OCI-LY1 (cell line): ENCODE data around the gene ZNF559.
"Not testable (repeated sequence)": the region's sequence is repeated elsewhere in the genome, so short reads cannot be mapped to it uniquely, and the experiment has no call there.

Experiments used
- H2AFZ ChIP-seq: fragments of 200-600 bp; sonication (generic), shearing (Covaris generic); 2 replicates; pipeline ENCODE4 v1.6.0; 2014; ENCODE audit warnings: antibody characterized with exemption, mild to moderate bottlenecking, low read length
- H3F3A ChIP-seq: fragments of 200-600 bp; sonication (generic), shearing (Covaris generic); 2 replicates; pipeline ENCODE4 v1.6.0; 2014; ENCODE audit warnings: mild to moderate bottlenecking, antibody characterized with exemption, low read length, moderate library complexity; ENCODE audit not compliant: insufficient read depth
- H3K27ac ChIP-seq: fragments of 200-600 bp; sonication (generic); 2 replicates; pipeline ENCODE4 v1.5.1; 2014; ENCODE audit warnings: low read length, mixed run types, mild to moderate bottlenecking, low read depth; ENCODE audit not compliant: poor library complexity, severe bottlenecking
- H3K27me3 ChIP-seq: fragments of 200-600 bp; sonication (generic); 2 replicates; pipeline ENCODE4 v1.6.0; 2014; ENCODE audit warnings: antibody characterized with exemption, mild to moderate bottlenecking, low read length, moderate library complexity; ENCODE audit not compliant: insufficient read depth
- H3K36me3 ChIP-seq: fragments of 200-600 bp; sonication (generic); 2 replicates; pipeline ENCODE4 v1.6.1; 2014; ENCODE audit warnings: mild to moderate bottlenecking, antibody characterized with exemption, low read length, moderate library complexity, mixed read lengths; ENCODE audit not compliant: insufficient read depth
- H3K4me1 ChIP-seq: fragments of 200-600 bp; sonication (generic); 2 replicates; pipeline ENCODE4 v1.5.1; 2014; ENCODE audit warnings: mild to moderate bottlenecking, low read length, moderate library complexity; ENCODE audit not compliant: insufficient read depth, severe bottlenecking
- H3K4me2 ChIP-seq: fragments of 200-600 bp; sonication (generic), shearing (Covaris generic); 2 replicates; pipeline ENCODE4 v1.6.1; 2014; ENCODE audit warnings: low read length
- H3K4me3 ChIP-seq: fragments of 200-600 bp; sonication (generic); 2 replicates; pipeline ENCODE4 v1.5.1; 2014; ENCODE audit warnings: low read length, low read depth, mild to moderate bottlenecking, mixed read lengths; ENCODE audit not compliant: poor library complexity, severe bottlenecking
- H3K79me2 ChIP-seq: fragments of 200-600 bp; shearing (Covaris generic); 2 replicates; pipeline ENCODE4 v1.6.1; 2016; ENCODE audit warnings: mixed run types, low read length, mixed read lengths; ENCODE audit not compliant: insufficient read depth
- H3K9ac ChIP-seq: fragments of 200-600 bp; sonication (generic), shearing (Covaris generic); 2 replicates; pipeline ENCODE4 v1.6.1; 2014; ENCODE audit warnings: mild to moderate bottlenecking, low read length, mixed read lengths
- H3K9me2 ChIP-seq: fragments of 200-600 bp; sonication (generic), shearing (Covaris generic); 2 replicates; pipeline ENCODE4 v1.6.1; 2014; ENCODE audit warnings: low read depth, mild to moderate bottlenecking, low read length, mixed read lengths
- H3K9me3 ChIP-seq: fragments of 200-600 bp; shearing (Covaris generic); 2 replicates; pipeline ENCODE4 v1.6.1; 2014; ENCODE audit warnings: low read length, mixed read lengths
- H4K20me1 ChIP-seq: fragments of 200-600 bp; sonication (generic), shearing (Covaris generic); 2 replicates; pipeline ENCODE4 v1.6.0; 2016; ENCODE audit warnings: mild to moderate bottlenecking, low read length; ENCODE audit not compliant: insufficient read depth
- EZH2 ChIP-seq: fragments of 200-600 bp; sonication (generic), shearing (Covaris generic); IDR thresholded peaks from 2 replicates; pipeline ENCODE4 v1.8.0; 2017; ENCODE audit warnings: borderline replicate concordance, mixed run types, mild to moderate bottlenecking, antibody characterized with exemption, low read length, moderate library complexity, mixed read lengths
- TF ChIP-seq, protein P1 (sequence below): fragments of 200-600 bp; sonication (generic), shearing (Covaris generic); IDR thresholded peaks from 2 replicates; pipeline ENCODE4 v1.5.1; 2017; ENCODE audit warnings: mild to moderate bottlenecking, antibody characterized with exemption, low read length, moderate library complexity, mixed read lengths

ZNF559 gene

DNA sequence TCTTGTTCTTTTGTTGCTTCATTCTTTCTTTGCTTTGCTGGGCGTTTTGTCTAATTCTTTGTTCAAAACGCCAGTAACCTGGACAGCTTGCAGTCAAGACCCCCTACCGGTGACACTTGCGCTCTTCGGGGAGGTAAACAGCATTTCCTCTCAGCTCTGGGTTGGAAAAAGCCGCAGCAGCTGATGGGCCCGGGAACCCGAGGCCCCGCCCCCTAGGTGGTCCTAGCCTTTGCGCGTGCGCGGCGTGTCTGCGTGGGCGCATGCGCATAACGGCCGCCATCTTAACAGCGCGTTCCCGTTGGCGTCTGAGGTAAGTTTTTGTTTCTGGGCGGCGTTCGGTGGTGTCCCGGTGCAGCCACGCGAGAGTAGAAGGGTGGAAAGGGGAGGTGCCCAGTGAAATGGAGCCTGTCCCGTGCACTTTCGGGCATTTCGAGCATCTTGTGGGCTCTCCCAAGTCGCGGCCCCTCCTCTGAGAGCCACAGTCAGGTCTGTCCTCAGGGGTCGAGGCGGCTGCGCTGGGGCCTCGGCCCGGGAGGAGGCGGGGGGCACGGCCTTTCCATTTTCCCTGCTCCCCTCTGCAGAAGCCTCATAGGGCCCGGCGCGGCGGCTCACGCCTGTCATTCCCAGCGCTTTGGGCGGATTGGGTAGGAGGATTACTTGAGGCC, at the start of gene ZNF559:
Gene ZNF559, plus strand, starts transcription at position 261 of the 665 bp plus-strand sequence. CDS start 14,371 bp downstream, outside the sequence.
- Histone ChIP-seq H3K4me1 (peaks cover 13% of the 10 kb centered on the region), H3K9me2 (no peaks in the 10 kb centered on the region), H3K9ac (peak within 1 kb of the TSS; percentile 76), H3K36me3 (peaks cover 9% of the 10 kb centered on the region; the same call in 1 of the 2 replicates), H3K4me3 (peak within 1 kb of the TSS; percentile 74), H3K27me3 (no peaks in the 10 kb centered on the region), H4K20me1 (no peaks in the 10 kb centered on the region), H3K4me2 (peak within 1 kb of the TSS; percentile 76), H3K9me3 (peaks cover 6% of the 10 kb centered on the region; the same call in 1 of the 2 replicates), H2AFZ (peak within 1 kb of the TSS; percentile 87), H3F3A (no peaks in the 10 kb centered on the region), H3K27ac (peak within 1 kb of the TSS; percentile 87), H3K79me2 (no peaks in the 10 kb centered on the region)
- TF ChIP-seq, protein P1, sequence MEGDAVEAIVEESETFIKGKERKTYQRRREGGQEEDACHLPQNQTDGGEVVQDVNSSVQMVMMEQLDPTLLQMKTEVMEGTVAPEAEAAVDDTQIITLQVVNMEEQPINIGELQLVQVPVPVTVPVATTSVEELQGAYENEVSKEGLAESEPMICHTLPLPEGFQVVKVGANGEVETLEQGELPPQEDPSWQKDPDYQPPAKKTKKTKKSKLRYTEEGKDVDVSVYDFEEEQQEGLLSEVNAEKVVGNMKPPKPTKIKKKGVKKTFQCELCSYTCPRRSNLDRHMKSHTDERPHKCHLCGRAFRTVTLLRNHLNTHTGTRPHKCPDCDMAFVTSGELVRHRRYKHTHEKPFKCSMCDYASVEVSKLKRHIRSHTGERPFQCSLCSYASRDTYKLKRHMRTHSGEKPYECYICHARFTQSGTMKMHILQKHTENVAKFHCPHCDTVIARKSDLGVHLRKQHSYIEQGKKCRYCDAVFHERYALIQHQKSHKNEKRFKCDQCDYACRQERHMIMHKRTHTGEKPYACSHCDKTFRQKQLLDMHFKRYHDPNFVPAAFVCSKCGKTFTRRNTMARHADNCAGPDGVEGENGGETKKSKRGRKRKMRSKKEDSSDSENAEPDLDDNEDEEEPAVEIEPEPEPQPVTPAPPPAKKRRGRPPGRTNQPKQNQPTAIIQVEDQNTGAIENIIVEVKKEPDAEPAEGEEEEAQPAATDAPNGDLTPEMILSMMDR = peak; percentile 22
- TF ChIP-seq EZH2 = no peak

DNA sequence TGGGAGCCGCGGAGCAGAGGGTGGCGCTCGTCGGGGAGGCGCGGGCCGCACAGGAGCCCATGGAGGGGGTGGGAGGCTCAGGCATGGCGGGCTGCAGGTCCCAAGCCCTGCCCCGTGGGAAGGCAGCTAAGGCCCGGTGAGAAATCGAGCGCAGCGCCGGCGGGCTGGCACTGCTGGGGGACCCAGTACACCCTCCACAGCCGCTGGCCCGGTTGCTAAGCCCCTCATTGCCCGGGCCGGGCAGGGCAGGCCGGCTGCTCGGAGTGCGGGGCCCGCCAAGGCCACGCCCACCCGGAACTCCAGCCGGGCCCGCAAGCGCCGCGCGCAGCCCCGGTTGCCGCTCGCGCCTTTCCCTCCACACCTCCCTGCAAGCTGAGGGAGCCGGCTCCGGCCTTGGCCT, 40.5 kb upstream of the ZNF559 start:
- not testable (repeated sequence) for H2AFZ ChIP-seq, H3K4me2 ChIP-seq, H3K27ac ChIP-seq, H3K9me2 ChIP-seq, H3K36me3 ChIP-seq, H3K4me1 ChIP-seq, H3F3A ChIP-seq, H3K9me3 ChIP-seq, H3K4me3 ChIP-seq, H4K20me1 ChIP-seq, H3K79me2 ChIP-seq, H3K9ac ChIP-seq, H3K27me3 ChIP-seq

DNA sequence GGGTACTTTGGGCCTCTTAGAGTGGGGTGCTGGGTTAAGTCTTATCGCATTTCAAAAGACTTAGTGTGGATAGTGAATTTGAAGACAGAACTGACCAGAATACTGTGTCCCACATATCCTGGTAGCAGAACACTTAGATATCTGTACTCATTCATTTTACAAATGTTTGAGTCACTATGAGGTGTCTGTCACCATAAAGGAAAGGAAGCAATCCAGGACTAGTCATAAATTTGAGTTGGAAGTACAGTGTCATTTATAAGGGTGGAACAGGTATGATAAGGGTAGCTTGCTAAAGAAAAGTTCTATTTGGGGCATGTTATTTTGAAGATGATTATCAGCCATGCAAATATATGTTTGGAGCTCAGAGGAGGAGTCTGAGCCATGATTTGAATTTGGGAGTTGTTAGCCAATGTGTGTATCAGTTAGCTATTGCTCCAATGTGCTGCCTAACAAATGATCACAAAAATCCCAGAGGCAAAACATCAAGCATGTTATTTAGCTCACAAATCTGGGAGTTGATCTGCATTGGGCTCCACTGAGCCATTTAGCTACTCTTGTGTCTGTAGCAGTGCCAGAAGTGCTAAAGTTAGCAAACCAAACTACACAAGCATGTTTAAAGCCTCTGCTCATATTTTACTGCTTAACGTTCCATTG, 34.6 kb upstream of the ZNF559 start:
- no peaks in the 10 kb centered on the region for H4K20me1 ChIP-seq
- no peaks in the 10 kb centered on the region for H3K27me3 ChIP-seq
- no peak overlapping the region for H3K4me3 ChIP-seq
- peaks cover 22% of the 10 kb centered on the region for H3K36me3 ChIP-seq
- no peak overlapping the region for H3K4me2 ChIP-seq
- H3K9me3 ChIP-seq = peaks cover 24% of the 10 kb centered on the region
- H3K9ac ChIP-seq = no peak overlapping the region
- no peak overlapping the region for H2AFZ ChIP-seq
- no peaks in the 10 kb centered on the region for H3K79me2 ChIP-seq
- no peaks in the 10 kb centered on the region for H3K4me1 ChIP-seq
- no peaks in the 10 kb centered on the region for H3F3A ChIP-seq
- no peak for TF ChIP-seq EZH2
- TF ChIP-seq, protein P1 = no peak
- H3K27ac ChIP-seq = no peak overlapping the region
- no peaks in the 10 kb centered on the region for H3K9me2 ChIP-seq
